H1 (cell line): ENCODE measurements around the gene PCNX1. TPM values are rescaled to one million over a fixed set of nuclear protein-coding genes. Genes with fewer than 3 reads are reported as not detected.

ENCODE experiments used
- BCL11A ChIP-seq, 2 experiments: IDR thresholded peaks; one replicate each; pipeline ENCODE4 v1.6.1; 2011; ENCODE audit warnings: low read depth in 2 of 2, low read length in 2 of 2, mild to moderate bottlenecking in 2 of 2
- EP300 ChIP-seq, 2 experiments: IDR thresholded peaks; 1 replicate in 1 of 2; 2 replicates in 1 of 2; pipeline ENCODE4 v1.6.1; 2011 to 2012; ENCODE audit warnings: low read depth in 2 of 2, low read length in 2 of 2, mild to moderate bottlenecking in 2 of 2, borderline replicate concordance in 1 of 2, inconsistent platforms in 1 of 2, moderate library complexity in 1 of 2
- EZH2 ChIP-seq: fragments of 200-600 bp; sonication (generic); IDR thresholded peaks from 2 replicates; pipeline ENCODE4 v1.7.1; 2012; ENCODE audit warnings: low read depth, mild to moderate bottlenecking, moderate library complexity, low read length, inconsistent platforms; ENCODE audit not compliant: severe bottlenecking
- KDM4A ChIP-seq: IDR thresholded peaks from one replicate; pipeline ENCODE4 v1.7.1; 2012; ENCODE audit warnings: low read depth, mild to moderate bottlenecking, moderate library complexity, low read length, inconsistent platforms; ENCODE audit not compliant: severe bottlenecking
- SIN3A ChIP-seq, 2 experiments: IDR thresholded peaks in 1 of 2; conservative IDR thresholded peaks in 1 of 2; 2 replicates each; pipeline ENCODE4 v1.6.1; 2011 to 2012; ENCODE audit warnings: low read length in 2 of 2, improper control_type of control experiment in 1 of 2, low read depth in 1 of 2, mild to moderate bottlenecking in 1 of 2
- TCF12 ChIP-seq: IDR thresholded peaks from 2 replicates; pipeline ENCODE4 v1.6.1; 2011; ENCODE audit warnings: low read depth, mild to moderate bottlenecking, low read length
- polyA plus RNA-seq, 7 experiments: library from polyadenylated mRNA; depleted of rRNA in 3 of 7; stranded (reverse) in 5 of 7; unstranded in 2 of 7; fragments of >200 nt in 5 of 7; fragments of 200-250 nt in 2 of 7; gene quantifications; 1 replicate in 5 of 7; 2 replicates in 1 of 7; 4 replicates in 1 of 7; pipeline versions ENCODE4 v1.2.1 to v1.2.3, GENCODE V29; 2011 to 2013; ENCODE audit warnings: missing spikeins in 2 of 7, mixed read lengths in 2 of 7
- total RNA-seq: library from RNA; stranded (reverse); fragmentation: NEBNext Ultra II Directional; extraction: Animal tissue kit (Norgen Biotek cat#: 25700); gene quantifications from 2 replicates; pipeline ENCODE4 v1.2.1, GENCODE V29; 2021

PCNX1 gene
- total and polyA plus RNA-seq, 2 of the 8 experiments (the other 6 are each of a cell fraction or from before 2014, with no cell fraction given), result 37.7 to 53.2 TPM

GRCh38 chr14:71155743-71156142, 248.5 kb downstream of the PCNX1 start (continued):
- TF ChIP-seq EP300 (IDR thresholded peaks at IDR 0.05; ENCODE audit: borderline replicate concordance in 1 of 2, low read depth in 2 of 2, low read length in 2 of 2), result no peak
- TF ChIP-seq BCL11A (IDR thresholded peaks at IDR 0.05; ENCODE audit: low read depth in 2 of 2, low read length in 2 of 2), result no peak
- TF ChIP-seq SIN3A (conservative IDR thresholded peaks at IDR 0.05 in 1 of 2, IDR thresholded peaks at IDR 0.05 in 1 of 2; ENCODE audit: low read depth in 1 of 2, low read length in 2 of 2), result no peak
- TF ChIP-seq EZH2, result no peak
- TF ChIP-seq TCF12, result no peak
- no peak for TF ChIP-seq KDM4A
